WI38 (cell line): ENCODE measurements around the gene KIAA1549.

Source experiments
- H3K4me3 ChIP-seq: 2 replicates; pipeline ENCODE4 v1.5.1; 2011; ENCODE audit warnings: low read depth, mild to moderate bottlenecking, control low read depth, low read length
- TF ChIP-seq, protein P1 (sequence below): IDR thresholded peaks from 2 replicates; pipeline ENCODE4 v1.5.1; 2012; ENCODE audit warnings: low read depth, mild to moderate bottlenecking, control low read depth, low read length

Gene KIAA1549

DNA sequence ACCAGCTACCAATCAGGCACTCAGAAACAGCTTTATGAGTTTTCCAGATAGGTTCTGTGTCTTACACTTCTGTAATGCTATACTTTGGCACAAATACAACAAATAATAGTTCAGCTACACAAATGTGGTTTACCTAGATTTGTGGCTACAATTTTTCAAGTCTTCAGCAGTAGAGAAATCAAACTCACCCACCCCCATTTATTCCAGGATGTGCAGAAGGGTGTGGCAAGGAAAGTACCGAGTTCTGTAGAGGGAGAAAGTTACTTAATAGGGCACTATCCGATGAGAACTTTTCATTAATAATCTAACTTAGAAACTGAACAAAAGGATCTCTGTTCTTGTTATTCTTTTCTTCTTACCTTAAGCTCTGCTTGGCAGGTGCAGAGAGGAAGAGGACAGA is 152.9 kb downstream of the KIAA1549 start:
- no peak overlapping the region for H3K4me3 ChIP-seq
- TF ChIP-seq, protein P1, sequence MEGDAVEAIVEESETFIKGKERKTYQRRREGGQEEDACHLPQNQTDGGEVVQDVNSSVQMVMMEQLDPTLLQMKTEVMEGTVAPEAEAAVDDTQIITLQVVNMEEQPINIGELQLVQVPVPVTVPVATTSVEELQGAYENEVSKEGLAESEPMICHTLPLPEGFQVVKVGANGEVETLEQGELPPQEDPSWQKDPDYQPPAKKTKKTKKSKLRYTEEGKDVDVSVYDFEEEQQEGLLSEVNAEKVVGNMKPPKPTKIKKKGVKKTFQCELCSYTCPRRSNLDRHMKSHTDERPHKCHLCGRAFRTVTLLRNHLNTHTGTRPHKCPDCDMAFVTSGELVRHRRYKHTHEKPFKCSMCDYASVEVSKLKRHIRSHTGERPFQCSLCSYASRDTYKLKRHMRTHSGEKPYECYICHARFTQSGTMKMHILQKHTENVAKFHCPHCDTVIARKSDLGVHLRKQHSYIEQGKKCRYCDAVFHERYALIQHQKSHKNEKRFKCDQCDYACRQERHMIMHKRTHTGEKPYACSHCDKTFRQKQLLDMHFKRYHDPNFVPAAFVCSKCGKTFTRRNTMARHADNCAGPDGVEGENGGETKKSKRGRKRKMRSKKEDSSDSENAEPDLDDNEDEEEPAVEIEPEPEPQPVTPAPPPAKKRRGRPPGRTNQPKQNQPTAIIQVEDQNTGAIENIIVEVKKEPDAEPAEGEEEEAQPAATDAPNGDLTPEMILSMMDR = no peak

DNA sequence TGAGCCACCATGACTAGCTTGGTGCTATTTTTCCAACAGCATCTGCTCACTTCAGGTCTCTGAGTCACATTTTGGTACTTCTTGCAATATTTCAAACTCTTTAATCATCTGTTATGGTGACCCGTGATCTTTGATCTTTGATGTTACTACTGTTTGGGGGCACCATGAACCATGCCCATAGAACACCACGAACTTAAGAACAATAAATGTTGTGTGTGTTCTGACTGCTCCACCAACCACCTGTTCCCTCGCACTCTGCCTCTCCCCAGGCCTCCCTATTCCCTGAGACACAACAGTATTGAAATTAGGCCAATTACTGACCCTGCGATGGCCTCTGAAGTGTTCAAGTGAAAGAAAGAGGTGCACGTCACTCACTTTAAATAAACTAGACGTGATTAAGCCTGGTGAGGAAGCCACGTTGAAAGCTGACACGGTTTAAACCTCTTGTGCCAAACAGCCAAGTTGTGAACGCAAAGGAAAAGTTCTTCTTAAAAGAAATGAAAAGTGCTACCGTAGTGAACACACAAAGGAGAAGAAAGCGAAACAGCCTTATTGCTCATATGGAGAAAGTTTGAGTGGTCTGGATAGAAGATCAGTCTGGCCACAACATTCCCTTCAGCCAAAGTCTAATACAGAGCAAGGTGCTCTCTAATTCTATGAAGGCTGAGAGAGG is 156.0 kb downstream of the KIAA1549 start:
- TF ChIP-seq, protein P1 = no peak
- H3K4me3 ChIP-seq = no peak overlapping the region

DNA sequence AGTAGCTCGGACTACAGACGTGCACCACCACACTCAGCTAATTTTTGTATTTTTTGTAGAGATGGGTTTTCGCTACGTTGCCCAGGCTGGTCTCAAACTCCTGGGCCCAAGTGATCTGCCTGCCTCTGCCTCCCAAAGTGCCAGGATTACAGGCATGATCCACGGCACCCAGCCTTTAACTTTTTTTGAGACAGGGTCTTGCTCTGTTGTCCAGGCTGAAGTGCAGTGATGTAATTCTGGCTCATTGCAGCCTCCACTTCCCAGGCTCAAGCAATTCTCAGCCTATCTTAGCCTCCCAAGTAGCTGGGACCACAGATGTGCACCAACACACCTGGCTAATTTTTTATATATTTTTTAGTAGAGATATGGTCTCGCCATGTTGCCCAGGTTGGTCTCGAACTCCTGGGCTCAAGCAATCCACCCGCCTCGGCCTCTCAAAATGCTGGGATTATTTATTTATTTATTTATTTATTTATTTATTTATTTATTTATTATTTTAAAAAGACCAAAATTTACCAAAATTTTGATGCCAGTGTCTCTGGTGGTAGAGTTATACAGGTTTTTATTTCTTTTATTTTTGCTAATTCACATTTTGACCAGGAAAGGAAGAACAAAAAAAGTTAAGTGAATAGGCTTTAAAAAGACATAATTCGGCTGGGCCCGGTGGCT is 158.2 kb downstream of the KIAA1549 start:
- no peak overlapping the region for H3K4me3 ChIP-seq
- TF ChIP-seq, protein P1 = no peak

DNA sequence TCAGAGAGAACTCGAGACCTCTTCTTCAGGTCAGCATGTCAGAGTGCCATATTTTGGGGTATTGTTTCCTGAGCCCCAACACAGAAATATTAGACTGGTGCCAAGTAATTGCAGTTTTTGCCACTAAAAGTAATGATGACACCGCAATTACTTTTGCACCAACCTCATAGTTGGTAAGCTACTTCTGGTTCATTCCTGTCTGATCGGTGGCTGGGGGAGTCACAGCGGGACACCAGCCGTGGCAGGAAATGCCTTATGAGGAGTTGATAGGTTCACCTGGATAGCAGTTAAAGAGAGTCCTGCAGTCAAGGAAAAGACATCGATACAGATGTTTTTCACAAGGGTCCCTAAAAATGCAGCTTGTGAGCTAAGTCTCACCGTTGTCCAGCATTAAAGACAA is 159.3 kb downstream of the KIAA1549 start:
- H3K4me3 ChIP-seq = no peak overlapping the region
- TF ChIP-seq, protein P1 = no peak

DNA sequence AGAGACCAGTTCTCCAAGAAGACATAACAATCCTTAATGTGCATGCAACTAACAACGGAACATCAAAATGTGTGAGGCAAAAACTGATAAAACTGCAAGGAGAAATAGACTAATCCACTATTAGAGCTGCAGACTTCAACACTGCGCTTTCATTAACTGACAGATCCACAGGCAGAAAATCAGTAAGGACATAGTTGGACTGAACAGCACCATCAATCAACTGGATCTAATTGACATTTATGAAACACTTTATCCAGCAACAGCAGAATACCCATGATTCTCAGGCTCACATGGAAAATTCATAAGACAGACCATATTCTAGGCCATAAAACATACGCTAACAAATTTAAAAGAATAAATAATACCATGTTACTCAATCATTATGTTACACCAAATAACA is 161.6 kb downstream of the KIAA1549 start:
- no peak overlapping the region for H3K4me3 ChIP-seq
- TF ChIP-seq, protein P1 = no peak

DNA sequence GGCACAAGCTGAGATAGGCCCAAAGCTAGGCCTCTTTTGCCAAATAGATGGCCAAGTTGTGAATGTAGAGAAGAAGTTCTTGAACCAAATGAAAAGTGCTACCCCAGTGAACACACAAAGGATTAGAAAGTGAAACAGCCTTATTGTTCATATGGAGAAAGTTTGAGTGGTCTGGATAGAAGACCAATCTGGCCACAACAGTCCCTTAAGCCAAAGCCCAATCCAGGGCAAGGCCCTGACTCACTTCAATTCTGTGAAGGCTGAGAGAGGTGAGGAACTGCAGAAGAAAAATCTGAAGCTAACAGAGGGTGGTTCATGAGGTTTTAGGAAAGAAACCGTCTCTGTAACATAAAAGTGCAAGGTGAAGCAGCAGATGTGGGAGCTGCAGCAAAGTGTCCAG is 164.5 kb downstream of the KIAA1549 start:
- TF ChIP-seq, protein P1 = no peak
- H3K4me3 ChIP-seq = no peak overlapping the region

DNA sequence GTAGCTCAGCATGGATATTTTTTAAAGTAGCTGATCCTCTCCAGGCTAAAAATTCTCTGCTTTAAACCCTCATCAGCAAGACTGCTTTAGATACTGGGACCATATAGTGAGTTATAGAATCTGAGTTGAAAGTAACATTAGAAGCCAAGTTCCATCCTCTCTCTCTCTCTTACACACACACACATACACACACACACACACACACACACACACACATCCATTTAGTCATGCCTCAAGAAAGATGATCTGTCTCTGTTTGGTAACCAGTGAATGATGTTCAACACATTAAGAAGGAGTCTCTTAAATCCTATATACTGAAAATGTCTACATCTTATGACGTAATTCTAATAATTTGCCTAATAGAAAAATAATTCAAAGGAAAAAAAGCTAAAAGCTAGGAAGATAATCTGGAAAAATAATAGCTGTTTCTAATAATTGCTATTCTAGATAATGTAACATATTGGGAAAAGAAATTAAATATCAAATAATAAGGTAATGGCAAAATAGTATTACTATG is 166.3 kb downstream of the KIAA1549 start:
- TF ChIP-seq, protein P1 = no peak
- no peak overlapping the region for H3K4me3 ChIP-seq
